GM12875 (cell line): ENCODE data around the gene RBM20.

ENCODE experiments used
- H3K4me3 ChIP-seq: one replicate; pipeline ENCODE4 v1.5.1; 2011; ENCODE audit warnings: low read depth, low read length, control low read depth
- TF ChIP-seq, protein P1 (sequence below): IDR thresholded peaks from 2 replicates; pipeline ENCODE4 v1.5.1; 2011; ENCODE audit warnings: low read depth, mild to moderate bottlenecking, control low read depth, inconsistent platforms, low read length, moderate library complexity, borderline replicate concordance; ENCODE audit not compliant: insufficient read depth

RBM20 gene

DNA sequence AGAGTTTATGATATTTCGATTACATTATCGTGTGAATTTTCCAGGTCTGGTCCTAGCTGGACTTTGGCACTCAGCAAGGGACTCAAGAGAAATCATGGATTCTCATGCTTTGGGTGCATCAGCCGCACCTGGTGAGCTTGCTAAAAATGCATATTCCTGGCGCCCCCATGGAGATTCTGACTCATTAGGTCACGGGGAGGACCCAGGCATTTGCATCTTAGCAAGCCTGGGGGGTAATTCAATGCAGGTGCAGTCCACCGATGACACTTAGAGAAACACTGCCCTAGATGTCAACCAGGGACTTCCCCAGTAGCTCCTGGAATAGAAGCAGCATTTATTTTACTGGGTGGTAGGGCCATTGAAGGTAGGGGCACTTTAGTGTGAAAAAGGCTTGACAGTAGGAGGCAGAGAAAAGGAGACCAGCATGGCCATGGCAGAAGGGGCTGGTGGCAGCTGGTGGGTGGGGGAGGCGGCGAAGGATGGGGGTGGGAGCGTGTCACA, 197.7 kb downstream of the RBM20 start:
- TF ChIP-seq, protein P1, sequence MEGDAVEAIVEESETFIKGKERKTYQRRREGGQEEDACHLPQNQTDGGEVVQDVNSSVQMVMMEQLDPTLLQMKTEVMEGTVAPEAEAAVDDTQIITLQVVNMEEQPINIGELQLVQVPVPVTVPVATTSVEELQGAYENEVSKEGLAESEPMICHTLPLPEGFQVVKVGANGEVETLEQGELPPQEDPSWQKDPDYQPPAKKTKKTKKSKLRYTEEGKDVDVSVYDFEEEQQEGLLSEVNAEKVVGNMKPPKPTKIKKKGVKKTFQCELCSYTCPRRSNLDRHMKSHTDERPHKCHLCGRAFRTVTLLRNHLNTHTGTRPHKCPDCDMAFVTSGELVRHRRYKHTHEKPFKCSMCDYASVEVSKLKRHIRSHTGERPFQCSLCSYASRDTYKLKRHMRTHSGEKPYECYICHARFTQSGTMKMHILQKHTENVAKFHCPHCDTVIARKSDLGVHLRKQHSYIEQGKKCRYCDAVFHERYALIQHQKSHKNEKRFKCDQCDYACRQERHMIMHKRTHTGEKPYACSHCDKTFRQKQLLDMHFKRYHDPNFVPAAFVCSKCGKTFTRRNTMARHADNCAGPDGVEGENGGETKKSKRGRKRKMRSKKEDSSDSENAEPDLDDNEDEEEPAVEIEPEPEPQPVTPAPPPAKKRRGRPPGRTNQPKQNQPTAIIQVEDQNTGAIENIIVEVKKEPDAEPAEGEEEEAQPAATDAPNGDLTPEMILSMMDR, result no peak
- peak overlapping the region; percentile 37 for H3K4me3 ChIP-seq

DNA sequence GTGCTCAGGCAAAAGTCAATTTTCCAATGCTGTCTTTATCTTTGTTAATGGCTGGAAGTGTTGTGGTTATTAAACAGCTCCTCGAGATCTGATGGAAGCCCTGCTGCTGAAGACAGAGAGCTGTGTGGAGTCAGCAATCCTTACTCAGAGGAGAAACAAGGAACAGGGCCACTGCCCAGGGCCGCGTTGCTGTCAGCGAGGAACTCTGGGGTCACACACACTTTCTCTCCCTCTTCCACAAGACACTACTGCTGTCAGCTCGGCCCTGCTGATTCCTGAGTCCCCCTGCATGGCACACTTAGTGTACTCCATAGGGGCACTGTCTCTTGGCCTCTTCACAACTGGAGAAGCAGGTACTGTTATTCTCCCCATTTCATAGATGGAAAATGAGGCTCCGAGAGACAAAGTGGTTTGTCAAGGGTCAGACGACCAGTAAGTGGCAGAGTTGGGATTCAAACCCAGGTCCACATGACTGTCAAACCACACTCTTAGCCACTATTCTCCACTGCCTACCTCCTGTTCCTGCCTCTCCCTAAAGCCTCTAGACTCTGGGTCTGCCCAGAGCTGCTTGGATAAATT, 198.3 kb downstream of the RBM20 start:
- TF ChIP-seq, protein P1, result no peak
- peak overlapping the region; percentile 37 for H3K4me3 ChIP-seq

DNA sequence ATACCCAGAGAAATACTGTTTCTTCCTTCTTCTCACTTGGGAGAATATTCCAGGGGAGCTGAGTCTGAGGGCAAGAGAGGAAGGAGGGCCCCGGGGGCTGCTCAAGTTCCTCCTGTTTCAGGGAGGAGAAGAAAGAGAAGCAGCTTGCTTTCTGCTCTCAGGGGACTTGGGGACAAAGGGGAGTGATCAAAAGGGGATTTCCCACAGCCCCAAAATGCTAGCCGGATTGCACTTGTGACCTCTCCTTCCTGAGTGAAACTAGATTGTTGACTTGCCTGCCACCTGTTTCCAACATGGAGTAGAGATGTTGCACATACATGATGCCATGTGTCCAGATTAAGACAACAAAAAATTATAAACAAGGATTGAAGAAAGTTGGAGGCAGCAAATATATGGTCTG, 198.9 kb downstream of the RBM20 start:
- TF ChIP-seq, protein P1, result no peak
- H3K4me3 ChIP-seq, result peak overlapping the region; percentile 37

DNA sequence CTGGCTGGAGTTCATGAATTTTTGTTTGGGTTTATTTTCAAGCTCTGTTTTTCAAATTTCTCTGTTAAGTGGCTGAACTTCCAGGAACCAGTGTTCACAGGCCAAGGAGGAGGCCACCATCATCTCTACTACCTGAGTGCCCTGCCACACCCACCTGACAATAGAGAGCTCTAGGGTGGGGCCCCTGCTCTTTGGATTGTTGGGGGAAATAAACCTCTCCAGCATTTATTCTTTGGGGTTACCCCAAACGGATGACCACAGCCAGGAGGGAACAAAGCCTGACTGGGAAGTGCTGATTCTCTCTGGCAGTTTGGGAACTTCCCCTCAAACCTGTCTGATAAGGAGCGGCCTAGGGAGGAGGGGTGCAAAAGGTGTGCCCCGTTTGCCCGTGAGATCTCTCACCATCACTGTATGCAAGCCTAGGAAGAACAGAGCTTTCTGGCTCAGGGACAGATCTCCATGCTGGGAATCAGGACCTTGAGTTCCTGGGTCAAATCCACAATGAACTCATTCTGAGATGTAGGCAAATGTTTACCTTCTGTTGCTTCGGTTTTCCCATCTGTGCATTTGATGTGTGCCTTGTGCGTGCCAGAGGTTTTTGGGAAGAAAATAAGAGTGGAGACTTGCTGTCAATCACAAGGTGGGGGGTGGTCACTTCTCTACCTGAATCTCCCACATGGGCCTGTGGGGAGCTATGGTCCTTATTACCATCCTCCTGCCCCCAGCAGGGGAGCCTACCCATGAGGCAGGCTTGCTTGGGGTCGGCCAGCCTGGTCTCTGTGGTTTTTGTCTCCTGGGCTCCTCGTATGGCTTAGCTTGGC, 199.9 kb downstream of the RBM20 start:
- TF ChIP-seq, protein P1, result no peak
- H3K4me3 ChIP-seq, result no peak overlapping the region

DNA sequence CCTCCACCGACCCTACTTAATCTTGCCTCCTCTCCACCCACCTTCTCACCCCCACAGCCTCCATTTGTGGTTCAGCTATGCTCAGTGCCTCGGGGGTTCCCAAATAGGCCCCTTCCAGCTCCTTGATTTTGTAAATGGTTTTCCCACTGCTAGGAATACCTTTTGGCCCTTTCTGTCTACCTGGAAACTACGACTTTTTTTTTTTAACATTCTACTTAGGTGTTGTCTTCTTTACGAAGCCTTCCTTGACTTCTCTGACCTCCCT, 200.4 kb downstream of the RBM20 start:
- no peak overlapping the region for H3K4me3 ChIP-seq
- TF ChIP-seq, protein P1, result no peak

DNA sequence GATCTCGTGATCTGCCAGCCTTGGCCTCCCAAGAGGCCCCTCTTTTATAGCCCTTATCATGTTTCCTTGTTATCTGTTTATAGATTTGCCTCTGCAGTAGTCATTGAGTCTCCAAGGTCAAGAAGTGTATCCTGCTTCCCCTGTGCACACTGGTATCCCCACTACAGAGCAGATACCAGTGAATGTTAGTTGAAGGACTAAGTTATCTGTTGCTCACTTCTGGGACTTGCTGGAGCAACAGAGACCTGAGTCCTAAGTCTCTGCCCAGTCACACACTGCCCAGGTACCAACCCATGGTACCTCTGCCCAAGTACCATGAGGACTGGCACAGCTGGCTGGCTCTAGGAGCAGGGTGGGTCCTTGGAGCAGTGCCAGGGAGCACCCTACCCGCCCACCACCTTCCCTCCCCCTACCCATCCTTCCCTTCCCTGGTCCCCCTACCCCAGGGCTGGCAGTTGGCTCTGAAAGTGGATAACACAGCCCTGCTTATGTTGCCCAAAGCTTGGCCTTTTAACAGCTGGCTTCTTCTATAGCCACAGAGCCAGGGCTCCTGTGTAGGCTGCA, 201.1 kb downstream of the RBM20 start:
- no peak overlapping the region for H3K4me3 ChIP-seq
- TF ChIP-seq, protein P1, result no peak
